GM23248 (cell line): ENCODE data around the gene KIDINS220. TPM values are rescaled to one million over a fixed set of nuclear protein-coding genes. Genes with fewer than 3 reads are reported as not detected.
A peak's percentile ranks its signal among the peaks of the same experiment; 100 is the strongest.

Experiments used
- DNase-seq: peaks from one replicate; pipeline ENCODE4 v3.0.0-alpha.2; 2015
- H2AFZ ChIP-seq: fragments of 200-600 bp; sonication (generic); 2 replicates; pipeline ENCODE4 v1.6.1; 2016; ENCODE audit warnings: antibody characterized with exemption
- H3F3A ChIP-seq: fragments of 200-600 bp; sonication (generic); 2 replicates; pipeline ENCODE4 v1.6.1; 2016; ENCODE audit warnings: mild to moderate bottlenecking, antibody characterized with exemption, mixed run types; ENCODE audit not compliant: insufficient read depth
- H3K27ac ChIP-seq: fragments of 200-600 bp; sonication (generic); 2 replicates; pipeline ENCODE4 v1.5.1; 2016; ENCODE audit warnings: mild to moderate bottlenecking
- H3K27me3 ChIP-seq: fragments of 200-600 bp; sonication (generic); replicated peaks from 2 replicates; pipeline ENCODE4 v1.6.1; 2016; ENCODE audit warnings: mild to moderate bottlenecking; ENCODE audit not compliant: insufficient read depth
- H3K36me3 ChIP-seq: fragments of 200-600 bp; sonication (generic); 2 replicates; pipeline ENCODE4 v1.6.1; 2016; ENCODE audit warnings: low read depth, mild to moderate bottlenecking
- H3K4me1 ChIP-seq: fragments of 200-600 bp; sonication (generic); 2 replicates; pipeline ENCODE4 v1.6.1; 2016; ENCODE audit warnings: mild to moderate bottlenecking; ENCODE audit not compliant: insufficient read depth
- H3K4me2 ChIP-seq: fragments of 200-600 bp; sonication (generic); one replicate; pipeline ENCODE4 v1.6.1; 2016; ENCODE audit warnings: mild to moderate bottlenecking; ENCODE audit not compliant: unreplicated experiment
- H3K4me3 ChIP-seq: fragments of 200-600 bp; sonication (generic); 2 replicates; pipeline ENCODE4 v1.5.1; 2016; ENCODE audit warnings: mild to moderate bottlenecking
- H3K79me2 ChIP-seq: fragments of 200-600 bp; sonication (generic); 2 replicates; pipeline ENCODE4 v1.6.1; 2016; ENCODE audit warnings: mild to moderate bottlenecking; ENCODE audit not compliant: insufficient read depth
- H3K9ac ChIP-seq: fragments of 200-600 bp; sonication (generic); 2 replicates; pipeline ENCODE4 v1.6.1; 2016; ENCODE audit warnings: mild to moderate bottlenecking
- H3K9me2 ChIP-seq: fragments of 200-600 bp; sonication (generic); 2 replicates; pipeline ENCODE4 v1.6.1; 2016; ENCODE audit warnings: mixed run types, mild to moderate bottlenecking, moderate library complexity; ENCODE audit not compliant: insufficient read depth
- H3K9me3 ChIP-seq: fragments of 200-600 bp; sonication (generic); one replicate; pipeline ENCODE4 v1.6.1; 2017; ENCODE audit warnings: low read depth
- H4K20me1 ChIP-seq: fragments of 200-600 bp; sonication (generic); 2 replicates; pipeline ENCODE4 v1.6.0; 2016; ENCODE audit not compliant: insufficient read depth
- EZH2 ChIP-seq: fragments of 200-600 bp; sonication (generic); IDR thresholded peaks from 2 replicates; pipeline ENCODE4 v1.6.1; 2018; ENCODE audit warnings: antibody characterized with exemption, mild to moderate bottlenecking; ENCODE audit not compliant: insufficient read depth, poor library complexity, severe bottlenecking
- EZH2phosphoT487 ChIP-seq: fragments of 200-600 bp; sonication (generic); IDR thresholded peaks from 2 replicates; pipeline ENCODE4 v1.6.1; 2018; ENCODE audit warnings: antibody characterized with exemption, moderate library complexity, mild to moderate bottlenecking, low read depth; ENCODE audit not compliant: insufficient read depth
- WGBS, 2 experiments: methylation state at CpG; one replicate each; pipeline ENCODE4 v1.1.6; 2015 to 2017; ENCODE audit warnings: low lambda C conversion rate in 2 of 2, low coverage in 1 of 2; ENCODE audit errors: missing lambda C conversion rate in 2 of 2; 5-methylcytosine and 5-hydroxymethylcytosine counted together
- in situ Hi-C: fragments of 300-500 bp; cut with MboI; formaldehyde crosslinking; loops from 2 replicates; pipeline ENCODE4 v1.15.0; 2020
- polyA plus RNA-seq: library from polyadenylated mRNA; unstranded; fragments of >200 nt; fragmentation: Nextera tagmentation; extraction: Ambion mirVana; gene quantifications from 2 replicates; pipeline ENCODE4 v1.2.1, GENCODE V29; 2016
- total RNA-seq: library from RNA; depleted of rRNA; stranded (reverse); fragments of >200 nt; shearing (Covaris generic); gene quantifications from 2 replicates; pipeline ENCODE4 v1.2.3, GENCODE V29; 2014

Gene KIDINS220
- total and polyA plus RNA-seq, 2 experiments from 2014 or later = 25.0 to 52.2 TPM

DNA sequence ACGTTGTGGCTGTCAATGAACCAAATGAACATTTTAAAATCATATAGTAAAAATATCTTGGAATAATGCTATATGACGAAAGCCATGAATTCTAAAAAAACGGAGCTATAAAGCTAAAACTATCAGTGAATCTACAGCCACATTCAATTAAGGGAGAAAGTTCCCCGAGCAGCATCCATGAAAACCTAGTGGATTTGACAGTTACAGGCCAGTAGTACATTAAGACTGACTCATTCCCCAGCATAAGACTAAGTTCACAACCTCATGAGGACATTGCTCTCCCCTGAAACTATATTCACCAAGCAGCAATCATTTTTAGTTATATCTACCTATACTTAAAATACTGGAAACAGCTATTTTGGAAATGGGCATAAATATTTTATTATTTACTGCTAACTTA lies 36.6 kb downstream of the KIDINS220 start:
- H3F3A ChIP-seq = peaks cover 19% of the 10 kb centered on the region
- no peaks in the 10 kb centered on the region for H3K79me2 ChIP-seq
- WGBS, 2 experiments = 95 to 97% methylated on average over 4 of the region's 4 CpGs
- H3K9ac ChIP-seq = no peak overlapping the region
- H3K9me3 ChIP-seq = no peaks in the 10 kb centered on the region
- no peak for DNase-seq
- in situ Hi-C loops = no loop called here
- no peak overlapping the region for H3K4me2 ChIP-seq
- H2AFZ ChIP-seq = no peak overlapping the region
- peaks cover 29% of the 10 kb centered on the region for H3K36me3 ChIP-seq
- no peak for TF ChIP-seq EZH2
- no peak for TF ChIP-seq EZH2phosphoT487
- no peaks in the 10 kb centered on the region for H4K20me1 ChIP-seq
- peaks cover 9% of the 10 kb centered on the region for H3K4me1 ChIP-seq
- H3K27me3 ChIP-seq = no peaks in the 10 kb centered on the region
- H3K27ac ChIP-seq = no peak overlapping the region
- no peaks in the 10 kb centered on the region for H3K9me2 ChIP-seq
- H3K4me3 ChIP-seq = no peak overlapping the region

GRCh38 chr2:8800218-8800617 lies 37.2 kb downstream of the KIDINS220 start:
- Histone ChIP-seq H3F3A (peaks cover 25% of the 10 kb centered on the region), H3K27ac (no peak overlapping the region), H3K79me2 (no peaks in the 10 kb centered on the region), H3K27me3 (no peaks in the 10 kb centered on the region), H3K36me3 (peaks cover 26% of the 10 kb centered on the region; the same call in 1 of the 2 replicates), H2AFZ (no peak overlapping the region), H3K4me1 (peaks cover 15% of the 10 kb centered on the region), H4K20me1 (no peaks in the 10 kb centered on the region), H3K9ac (no peak overlapping the region), H3K9me2 (no peaks in the 10 kb centered on the region), H3K9me3 (no peaks in the 10 kb centered on the region), H3K4me2 (no peak overlapping the region), H3K4me3 (no peak overlapping the region)
- in situ Hi-C loops = no loop called here
- no peak for DNase-seq
- 98 to 99% methylated on average over 5 of the region's 5 CpGs for WGBS, 2 experiments
- TF ChIP-seq EZH2phosphoT487 (no peak), EZH2 (no peak)

DNA sequence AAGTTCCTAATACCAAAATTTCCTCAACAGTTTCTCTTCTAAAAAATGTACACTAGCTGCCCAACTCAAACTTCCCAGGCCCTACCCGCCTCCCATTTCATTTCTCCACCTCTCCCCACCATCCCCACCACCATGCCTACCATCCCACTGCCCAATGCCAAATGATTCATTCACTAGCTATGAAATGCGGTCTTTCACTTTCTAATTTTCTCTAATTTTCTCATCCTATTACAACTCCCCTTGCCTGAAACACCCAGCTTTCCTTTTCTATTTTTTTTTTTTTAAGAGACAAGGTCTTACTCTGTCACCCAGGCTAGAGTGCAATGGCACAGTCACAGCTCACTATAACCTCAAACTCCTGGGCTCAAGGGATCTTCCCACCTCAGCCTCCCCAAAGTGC lies 38.4 kb downstream of the KIDINS220 start:
- H3K27ac ChIP-seq = no peak overlapping the region
- no peaks in the 10 kb centered on the region for H3K9me2 ChIP-seq
- no peaks in the 10 kb centered on the region for H3K9me3 ChIP-seq
- WGBS, 2 experiments = 93 to 100% methylated on average over 2 of the region's 2 CpGs
- H3K79me2 ChIP-seq = no peaks in the 10 kb centered on the region
- H4K20me1 ChIP-seq = no peaks in the 10 kb centered on the region
- no peak for TF ChIP-seq EZH2phosphoT487
- H3F3A ChIP-seq = peaks cover 27% of the 10 kb centered on the region
- in situ Hi-C loops = no loop called here
- H3K4me1 ChIP-seq = peaks cover 21% of the 10 kb centered on the region
- no peak overlapping the region for H3K4me2 ChIP-seq
- H2AFZ ChIP-seq = no peak overlapping the region
- H3K9ac ChIP-seq = no peak overlapping the region
- H3K36me3 ChIP-seq = peaks cover 26% of the 10 kb centered on the region; the same call in 1 of the 2 replicates
- no peak for DNase-seq
- no peak overlapping the region for H3K4me3 ChIP-seq
- H3K27me3 ChIP-seq = no peaks in the 10 kb centered on the region

DNA sequence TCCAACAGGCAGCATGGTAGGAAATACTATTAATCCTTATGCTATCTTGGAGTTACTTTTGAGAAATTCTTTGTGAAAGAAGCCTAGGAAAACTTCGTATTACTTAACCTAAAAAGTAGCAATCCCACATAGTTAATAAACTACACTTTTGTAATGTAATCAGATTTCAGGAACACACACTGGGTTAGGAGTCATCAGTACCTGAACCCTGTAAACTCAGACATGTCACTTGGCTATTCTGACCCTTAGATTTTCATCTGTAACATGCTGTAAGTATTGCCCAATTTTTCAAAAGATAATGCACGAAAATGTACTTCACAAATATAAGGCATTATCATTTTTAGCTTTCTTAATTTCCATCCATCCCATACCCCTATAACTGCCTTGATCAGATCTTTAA lies 39.0 kb downstream of the KIDINS220 start:
- no peak overlapping the region for H3K4me2 ChIP-seq
- no peaks in the 10 kb centered on the region for H3K27me3 ChIP-seq
- no peaks in the 10 kb centered on the region for H3K9me2 ChIP-seq
- no peaks in the 10 kb centered on the region for H4K20me1 ChIP-seq
- no peak overlapping the region for H3K27ac ChIP-seq
- WGBS, 2 experiments = 95 to 98% methylated on average over 2 of the region's 2 CpGs
- no peaks in the 10 kb centered on the region for H3K9me3 ChIP-seq
- DNase-seq = no peak
- no peaks in the 10 kb centered on the region for H3K79me2 ChIP-seq
- in situ Hi-C loops = no loop called here
- peaks cover 22% of the 10 kb centered on the region for H3F3A ChIP-seq
- H3K36me3 ChIP-seq = peaks cover 30% of the 10 kb centered on the region
- H3K9ac ChIP-seq = no peak overlapping the region
- no peak overlapping the region for H2AFZ ChIP-seq
- peaks cover 18% of the 10 kb centered on the region for H3K4me1 ChIP-seq
- no peak overlapping the region for H3K4me3 ChIP-seq
- no peak for TF ChIP-seq EZH2phosphoT487

- H3K4me2 ChIP-seq = no peak overlapping the region
- H4K20me1 ChIP-seq = no peaks in the 10 kb centered on the region
- in situ Hi-C loops = no loop called here
- H3K79me2 ChIP-seq = no peaks in the 10 kb centered on the region
- H3K4me1 ChIP-seq = peaks cover 18% of the 10 kb centered on the region
- H3K27ac ChIP-seq = no peak overlapping the region
- DNase-seq = peak; percentile 22
- H2AFZ ChIP-seq = no peak overlapping the region
- H3K9me3 ChIP-seq = no peaks in the 10 kb centered on the region
- 95 to 96% methylated on average over 2 of the region's 2 CpGs for WGBS, 2 experiments
- no peak overlapping the region for H3K4me3 ChIP-seq
- no peaks in the 10 kb centered on the region for H3K27me3 ChIP-seq
- peaks cover 33% of the 10 kb centered on the region for H3K36me3 ChIP-seq
- peaks cover 21% of the 10 kb centered on the region for H3F3A ChIP-seq
- H3K9me2 ChIP-seq = no peaks in the 10 kb centered on the region
- TF ChIP-seq EZH2 = no peak
- no peak for TF ChIP-seq EZH2phosphoT487
- no peak overlapping the region for H3K9ac ChIP-seq
These were observed 39.7 kb downstream of the KIDINS220 start for GRCh38 chr2:8797682-8798081.
